ENCODE results near the gene SARDH.
"Not testable (repeated sequence)": the region's sequence is repeated elsewhere in the genome, so short reads cannot be mapped to it uniquely, and the experiment has no call there.

The SARDH gene

GRCh38 chr9:133686642-133687575 is 51.2 kb downstream of the SARDH start:
- no peak for DNase-seq (ENCODE audit: low read depth in 2 of 2)

GRCh38 chr9:133685653-133686609 is 52.2 kb downstream of the SARDH start:
- no peak for DNase-seq (ENCODE audit: low read depth in 2 of 2)

- DNase-seq (ENCODE audit: low read depth in 2 of 2) = no peak
Observed at GRCh38 chr9:133684936-133685361, 53.2 kb downstream of the SARDH start.

GRCh38 chr9:133684121-133684935 is 53.8 kb downstream of the SARDH start:
- no peak for DNase-seq (ENCODE audit: low read depth in 2 of 2)

GRCh38 chr9:133683586-133684120 is 54.5 kb downstream of the SARDH start:
- no peak for DNase-seq (ENCODE audit: low read depth in 2 of 2)

- DNase-seq (ENCODE audit: low read depth in 2 of 2) = no peak
Observed at GRCh38 chr9:133682818-133683585, 55.1 kb downstream of the SARDH start.

GRCh38 chr9:133681658-133682306 is 56.4 kb downstream of the SARDH start:
- DNase-seq (ENCODE audit: low read depth in 2 of 2) = no peak

GRCh38 chr9:133680976-133681657 is 57.0 kb downstream of the SARDH start:
- no peak for DNase-seq (ENCODE audit: low read depth in 2 of 2)

GRCh38 chr9:133680250-133680975 is 57.7 kb downstream of the SARDH start:
- DNase-seq (ENCODE audit: low read depth in 2 of 2) = no peak

- no peak for DNase-seq (ENCODE audit: low read depth in 2 of 2)
Observed at GRCh38 chr9:133679466-133680061, 58.6 kb downstream of the SARDH start.

GRCh38 chr9:133679056-133679455 is 59.1 kb downstream of the SARDH start:
- no peak for DNase-seq (ENCODE audit: low read depth in 2 of 2)

- no peak for DNase-seq (ENCODE audit: low read depth in 2 of 2)
Observed at GRCh38 chr9:133677126-133678010, 60.8 kb downstream of the SARDH start.

GRCh38 chr9:133676450-133676849 is 61.7 kb downstream of the SARDH start:
- no peak for DNase-seq (ENCODE audit: low read depth in 2 of 2)

GRCh38 chr9:133675796-133676195 is 62.4 kb downstream of the SARDH start:
- not testable (repeated sequence) for DNase-seq (ENCODE audit: low read depth in 2 of 2)

GRCh38 chr9:133674091-133674490 is 64.1 kb downstream of the SARDH start:
- DNase-seq (ENCODE audit: low read depth in 2 of 2) = no peak

GRCh38 chr9:133673258-133673655 is 64.9 kb downstream of the SARDH start:
- DNase-seq (ENCODE audit: low read depth in 2 of 2) = no peak
